GM21576 (cell line): ENCODE results near the gene GIMAP7.
"Not testable (repeated sequence)": the region's sequence is repeated elsewhere in the genome, so short reads cannot be mapped to it uniquely, and the experiment has no call there.

Source experiments
- ATAC-seq: cut with Tn5 transposase; IDR thresholded peaks from one replicate; pipeline ENCODE4 v1.9.1; 2021; ENCODE audit warnings: mild to moderate bottlenecking, moderate library complexity; ENCODE audit not compliant: unreplicated experiment

The GIMAP7 gene

DNA sequence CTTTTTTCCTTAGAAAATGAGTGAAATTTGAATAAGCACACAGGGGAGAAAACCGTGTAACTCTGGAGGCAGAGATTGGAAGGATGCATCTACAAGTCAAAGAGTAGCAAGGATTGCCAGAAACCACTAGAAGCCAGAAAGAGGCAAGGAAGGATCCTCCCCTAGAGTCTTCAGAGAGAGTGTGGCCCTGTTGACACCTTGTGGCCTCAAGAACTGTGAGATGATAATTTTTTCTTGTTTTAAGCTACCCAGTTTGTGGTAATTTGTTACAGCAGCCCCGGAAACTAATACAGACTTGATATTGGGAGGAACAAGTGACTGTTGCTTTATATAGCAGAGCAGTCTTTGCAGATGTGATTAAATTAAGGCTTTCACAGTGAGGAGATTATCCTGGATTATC lies 3.6 kb upstream of the GIMAP7 start:
- no peak for ATAC-seq

DNA sequence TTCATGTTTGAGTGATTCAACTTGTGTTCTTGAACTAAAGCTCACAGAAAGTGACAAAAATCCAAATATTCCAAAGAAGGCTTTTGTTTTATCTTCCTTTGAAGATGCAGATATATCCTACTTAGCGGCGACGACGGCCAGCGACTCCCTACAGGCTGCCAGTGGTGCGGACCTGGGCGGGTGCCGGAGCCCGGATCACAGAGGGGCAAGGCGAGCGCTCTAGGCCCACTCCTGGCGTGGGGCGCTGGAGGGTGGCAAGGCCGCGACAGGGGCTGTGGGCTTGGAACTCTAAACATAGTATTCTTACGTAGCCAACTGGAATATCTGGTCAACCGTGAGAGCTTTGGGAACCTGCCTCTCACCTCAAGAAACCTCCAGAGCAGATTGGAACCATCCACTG lies 914 bp upstream of the GIMAP7 start:
- ATAC-seq, result no peak

DNA sequence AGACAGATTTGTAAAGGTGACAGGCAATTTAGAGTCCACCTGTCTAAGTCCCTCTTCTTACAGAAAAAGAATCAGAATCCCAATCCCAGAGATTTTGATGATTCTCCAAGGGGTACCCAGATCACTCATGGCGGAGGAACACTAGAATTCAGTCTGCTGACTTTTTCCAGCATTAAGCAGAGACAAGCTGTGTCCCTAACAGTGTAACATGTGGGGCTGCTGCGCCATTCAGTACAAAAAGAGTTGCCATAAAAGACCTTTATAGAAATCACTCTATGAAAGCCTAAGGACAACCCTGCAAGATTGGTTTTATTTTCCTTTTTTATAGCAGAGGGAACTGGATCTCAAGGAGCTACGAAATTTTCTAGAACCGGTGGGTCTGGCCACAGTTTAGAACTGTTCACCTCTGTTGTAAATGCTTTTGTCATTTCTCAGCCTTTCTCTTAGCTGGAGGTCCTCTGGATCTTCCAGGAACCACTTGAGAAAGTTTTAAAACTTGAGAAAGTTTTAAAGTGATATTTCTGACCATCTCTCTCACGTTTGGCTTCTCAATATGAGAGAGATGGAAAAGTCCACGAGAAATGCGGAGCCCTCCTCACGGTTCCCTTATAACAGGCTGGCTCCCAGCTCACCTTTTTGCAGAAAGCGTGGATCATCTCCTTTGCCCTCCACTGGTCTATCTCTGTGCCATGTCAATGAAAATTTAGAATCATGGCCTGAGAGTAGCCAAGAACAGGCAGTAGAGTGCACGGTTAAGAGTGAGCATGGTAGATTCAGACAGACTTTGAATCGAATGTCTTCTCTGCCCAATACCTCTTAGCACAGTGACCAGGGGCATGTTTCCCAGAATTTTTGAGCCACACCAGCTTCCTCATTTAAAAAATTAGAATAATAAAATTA lies 826 bp downstream of the GIMAP7 start:
- ATAC-seq, result no peak

DNA sequence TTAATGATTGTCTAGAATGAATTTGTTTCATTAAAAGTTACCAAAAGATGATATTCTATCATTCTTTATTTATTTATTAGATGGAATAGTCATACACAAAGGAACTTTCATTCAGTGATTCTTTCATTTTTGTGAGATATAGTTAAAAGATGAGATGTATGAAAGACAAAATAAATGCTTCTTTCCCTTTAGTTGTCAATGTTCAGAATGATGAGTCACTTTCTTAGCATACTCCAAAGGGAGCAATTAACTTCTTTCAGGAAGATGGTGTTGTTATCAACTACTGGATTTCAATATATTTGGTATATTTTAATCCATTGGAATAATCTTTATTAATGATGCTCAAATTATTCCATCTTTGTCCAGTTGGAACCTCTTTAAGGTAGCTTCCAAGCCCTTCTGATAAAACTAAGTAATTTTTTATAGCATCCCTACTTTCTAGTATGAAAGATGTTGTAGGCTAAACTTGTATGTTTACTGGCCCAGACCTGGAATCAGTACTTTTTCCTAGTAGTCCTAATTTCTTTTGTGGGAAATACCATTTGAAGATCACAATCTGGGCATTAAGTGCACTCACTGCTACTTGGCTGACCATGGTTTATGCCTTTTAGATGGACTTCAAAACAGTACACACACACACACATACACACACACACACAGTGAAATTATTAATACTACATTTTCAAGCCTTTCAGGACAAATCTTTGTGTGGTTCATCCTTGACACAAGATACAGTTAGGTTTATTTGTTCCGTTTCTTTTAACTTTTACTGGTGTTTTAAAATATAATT lies 2.5 kb downstream of the GIMAP7 start:
- no peak for ATAC-seq

DNA sequence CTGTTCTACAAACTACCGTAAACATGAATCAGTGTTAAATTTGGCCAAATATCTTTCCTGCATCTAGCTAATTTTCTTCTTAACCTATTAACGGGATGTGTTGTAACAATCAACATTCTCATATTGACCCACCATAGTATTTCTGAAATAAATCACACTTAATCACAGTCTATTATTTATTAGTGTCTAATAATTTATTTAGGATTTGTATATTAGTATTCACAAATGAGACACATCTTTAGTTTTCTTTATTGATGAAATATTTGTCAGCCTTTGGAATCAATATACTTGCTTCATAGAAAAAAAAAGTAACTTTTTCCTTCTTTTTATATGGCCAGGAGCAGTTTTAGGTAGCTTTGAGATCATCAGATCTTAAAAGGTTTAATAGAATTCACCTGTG lies 4.6 kb downstream of the GIMAP7 start:
- no peak for ATAC-seq

DNA sequence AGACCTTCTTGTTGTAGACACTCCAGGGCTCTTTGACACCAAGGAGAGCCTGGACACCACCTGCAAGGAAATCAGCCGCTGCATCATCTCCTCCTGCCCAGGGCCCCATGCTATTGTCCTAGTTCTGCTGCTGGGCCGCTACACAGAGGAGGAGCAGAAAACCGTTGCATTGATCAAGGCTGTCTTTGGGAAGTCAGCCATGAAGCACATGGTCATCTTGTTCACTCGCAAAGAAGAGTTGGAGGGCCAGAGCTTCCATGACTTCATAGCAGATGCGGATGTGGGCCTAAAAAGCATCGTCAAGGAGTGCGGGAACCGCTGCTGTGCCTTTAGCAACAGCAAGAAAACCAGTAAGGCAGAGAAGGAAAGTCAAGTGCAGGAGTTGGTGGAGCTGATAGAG lies 5.5 kb downstream of the GIMAP7 start:
- ATAC-seq, result no peak

DNA sequence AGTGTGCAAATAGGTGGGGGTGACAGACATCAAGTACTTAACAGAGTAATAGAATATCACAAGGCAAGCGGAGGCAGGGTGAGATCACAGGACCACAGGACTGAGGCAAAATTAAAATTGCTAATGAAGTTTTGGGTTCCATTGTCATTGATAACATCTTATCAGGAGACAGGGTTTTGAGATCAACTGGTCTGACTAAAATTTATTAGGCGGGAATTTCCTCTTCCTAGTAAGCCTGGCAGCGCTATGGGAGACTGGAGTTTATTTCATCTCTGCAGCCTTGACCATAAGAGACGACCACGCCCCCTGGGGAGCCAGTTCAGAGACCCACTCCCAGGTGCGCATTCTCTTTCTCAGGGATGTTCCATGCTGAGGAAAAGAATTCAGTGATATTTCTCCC lies 8.3 kb downstream of the GIMAP7 start:
- not testable (repeated sequence) for ATAC-seq

DNA sequence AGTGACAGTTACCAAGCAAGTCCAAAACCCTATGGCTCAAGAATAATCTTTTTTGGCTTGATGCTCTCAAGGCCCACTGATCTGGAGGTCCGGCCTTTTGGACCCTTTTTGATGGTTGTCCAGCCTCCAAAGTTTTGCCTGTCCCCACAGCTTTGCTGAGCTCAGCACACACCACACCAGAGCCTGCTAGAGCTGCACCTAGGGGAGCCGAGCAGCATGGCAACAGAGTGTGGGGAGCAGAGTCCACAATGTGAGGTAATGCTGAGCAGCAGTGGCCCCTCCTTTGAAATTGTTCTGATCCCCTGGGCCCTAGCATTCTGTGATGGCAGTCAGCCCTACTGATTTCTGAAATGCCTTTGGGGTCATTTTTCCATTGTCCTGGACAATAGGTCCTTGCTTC lies 9.3 kb downstream of the GIMAP7 start:
- ATAC-seq, result no peak

DNA sequence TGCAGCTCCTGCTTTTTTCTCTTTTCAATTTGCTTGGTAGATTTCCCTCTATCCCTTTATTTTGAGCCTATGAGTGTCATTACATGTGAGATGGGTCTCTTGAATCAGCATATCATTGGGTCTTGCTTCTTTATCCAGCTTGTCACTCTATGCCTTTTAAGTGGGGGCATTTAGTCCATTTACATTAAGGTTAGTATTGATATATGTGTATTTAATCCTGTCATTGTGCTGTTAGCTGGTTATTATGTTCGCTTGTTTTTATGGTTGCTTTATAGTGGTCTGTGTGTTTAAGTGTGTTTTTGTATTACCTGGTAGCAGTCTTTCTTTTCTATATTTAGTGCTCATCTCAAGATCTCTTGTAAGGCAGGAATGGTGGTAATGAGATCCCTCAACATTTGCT lies 17.0 kb downstream of the GIMAP7 start:
- ATAC-seq, result no peak

DNA sequence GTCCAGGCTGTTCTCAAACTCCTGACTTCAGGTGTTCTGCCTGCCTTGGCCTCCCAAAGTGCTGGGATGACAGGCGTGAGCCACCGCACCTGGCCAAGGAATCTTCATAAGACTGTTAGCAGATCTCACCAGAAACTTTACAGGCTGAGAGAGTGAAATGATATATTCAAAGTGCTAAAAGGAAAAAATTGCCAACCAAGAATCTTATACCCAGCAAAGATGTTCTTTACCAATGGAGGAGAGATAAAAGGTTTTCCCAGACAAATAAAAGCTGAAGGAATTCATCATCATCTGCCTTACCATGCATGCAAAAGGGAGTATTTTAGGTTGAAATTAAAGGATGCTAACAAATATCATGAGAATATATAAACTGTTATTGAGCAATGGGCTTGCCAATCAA lies 23.6 kb downstream of the GIMAP7 start:
- no peak for ATAC-seq

DNA sequence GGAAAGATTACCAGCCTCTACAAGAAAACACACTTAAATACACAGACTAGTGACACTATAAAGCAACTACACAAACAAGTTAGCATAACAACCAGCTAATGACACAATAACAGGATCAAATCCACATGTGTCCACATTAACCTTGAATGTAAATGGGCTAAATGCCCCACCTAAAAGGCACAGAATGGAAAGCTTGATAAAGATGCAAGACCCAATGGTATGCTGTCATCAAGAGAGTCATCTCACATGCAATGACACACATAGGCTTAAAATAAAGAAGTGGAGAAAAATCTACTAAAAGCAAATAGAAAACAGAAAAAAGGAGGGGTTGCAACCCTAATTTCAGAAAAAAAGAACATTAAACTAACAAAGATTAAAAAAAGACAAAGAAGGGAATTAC lies 38.5 kb downstream of the GIMAP7 start:
- ATAC-seq, result no peak

DNA sequence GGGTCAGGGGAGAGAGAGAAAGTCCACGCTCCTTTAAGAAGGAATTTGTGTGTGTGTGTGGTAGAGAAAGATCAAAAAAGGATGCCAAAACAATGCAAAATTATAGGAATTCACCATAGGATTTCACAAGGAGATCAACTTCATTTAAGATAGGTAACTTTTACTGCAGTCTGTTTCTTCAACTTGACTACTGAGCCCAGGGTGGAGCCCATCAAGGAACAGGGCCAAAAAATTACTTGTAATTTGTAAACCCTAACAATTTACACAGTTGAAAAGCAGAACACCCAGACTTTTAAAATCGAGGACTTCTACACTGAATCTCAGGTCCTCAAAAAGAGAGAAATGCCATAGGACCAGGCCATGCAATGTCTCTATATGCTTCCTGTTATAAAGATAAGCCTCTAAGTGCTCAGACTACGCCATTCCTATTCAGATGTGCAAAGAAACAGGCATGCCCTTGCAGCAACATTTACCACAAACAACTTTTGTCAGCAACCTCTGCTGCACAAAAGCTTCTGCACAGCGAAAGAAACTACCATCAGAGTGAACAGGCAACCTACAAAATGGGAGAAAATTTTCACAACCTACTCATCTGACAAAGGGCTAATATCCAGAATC lies 42.0 kb downstream of the GIMAP7 start:
- ATAC-seq, result no peak

DNA sequence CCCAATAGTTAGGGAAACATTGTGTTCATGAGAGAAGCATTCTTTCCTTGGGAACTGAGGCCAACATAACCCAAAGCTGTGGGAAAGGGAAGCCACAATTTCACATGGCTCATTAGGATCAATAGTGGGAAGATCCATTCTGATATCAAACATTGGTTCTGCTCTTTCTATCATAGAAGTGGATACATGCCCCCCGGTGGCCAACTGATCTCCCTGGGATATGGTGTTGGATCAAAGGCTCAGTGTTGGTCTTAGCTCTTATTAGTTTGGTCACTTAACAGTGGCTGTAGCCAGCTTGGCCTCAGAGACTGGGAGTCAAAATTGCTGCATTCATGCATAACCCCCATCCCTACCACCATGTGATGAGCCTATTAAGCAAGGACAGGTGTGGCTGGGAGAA lies 45.8 kb downstream of the GIMAP7 start:
- ATAC-seq, result no peak

DNA sequence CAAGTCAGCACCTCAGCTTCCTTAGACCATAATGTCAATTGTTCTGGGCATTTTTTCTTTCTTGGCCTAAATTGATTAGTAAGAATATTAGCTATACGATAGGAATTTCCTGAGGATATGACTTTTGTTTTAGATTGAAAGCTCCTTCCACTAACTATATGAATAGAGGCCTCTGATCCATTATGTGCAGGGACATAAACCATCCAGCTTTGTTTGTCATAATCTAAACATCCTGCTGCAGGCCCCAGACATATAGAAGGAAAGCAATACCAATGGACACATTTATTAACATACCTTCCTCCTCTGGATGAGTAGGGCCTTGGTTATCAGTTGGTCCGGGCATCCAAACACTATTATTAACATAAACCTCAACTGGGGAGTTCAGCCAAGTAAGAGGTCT lies 48.2 kb downstream of the GIMAP7 start:
- ATAC-seq, result no peak

DNA sequence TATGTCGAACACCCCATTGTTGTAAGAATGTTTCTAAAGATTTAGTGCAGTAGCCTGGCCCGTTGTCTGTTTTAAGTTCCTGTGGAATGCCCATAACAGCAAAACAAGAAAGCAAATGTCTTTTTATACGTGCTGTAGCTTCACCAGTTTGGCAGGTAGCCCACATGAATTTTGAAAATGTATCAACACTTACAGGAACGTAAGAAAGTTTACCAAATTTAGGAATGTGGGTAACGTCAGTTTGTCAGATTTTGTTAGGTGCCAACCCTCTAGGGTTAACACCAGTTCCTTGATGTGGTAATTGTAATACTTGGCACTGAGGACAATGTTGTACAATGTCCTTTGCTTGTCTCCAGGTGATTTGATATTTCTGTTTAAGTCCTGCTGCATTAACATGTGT lies 49.3 kb downstream of the GIMAP7 start:
- ATAC-seq, result no peak

DNA sequence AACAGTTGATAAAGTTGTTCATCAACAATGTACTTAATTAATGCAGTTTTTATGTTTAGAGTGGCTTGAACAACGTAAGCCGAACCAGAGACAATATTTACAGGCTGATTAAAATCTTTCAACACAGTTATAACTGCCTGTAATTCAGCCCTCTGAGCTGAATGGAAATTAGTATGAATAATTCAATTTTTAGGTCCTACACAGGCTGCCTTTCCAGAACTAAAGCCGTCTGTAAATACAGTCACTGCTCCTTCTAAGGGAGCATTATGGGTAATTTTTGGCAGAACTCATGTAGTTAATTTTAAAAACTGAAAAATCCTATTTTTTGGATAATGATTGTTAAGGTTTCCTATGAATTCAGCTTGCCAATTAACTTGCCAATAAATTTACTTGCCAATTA lies 49.9 kb downstream of the GIMAP7 start:
- ATAC-seq, result no peak

DNA sequence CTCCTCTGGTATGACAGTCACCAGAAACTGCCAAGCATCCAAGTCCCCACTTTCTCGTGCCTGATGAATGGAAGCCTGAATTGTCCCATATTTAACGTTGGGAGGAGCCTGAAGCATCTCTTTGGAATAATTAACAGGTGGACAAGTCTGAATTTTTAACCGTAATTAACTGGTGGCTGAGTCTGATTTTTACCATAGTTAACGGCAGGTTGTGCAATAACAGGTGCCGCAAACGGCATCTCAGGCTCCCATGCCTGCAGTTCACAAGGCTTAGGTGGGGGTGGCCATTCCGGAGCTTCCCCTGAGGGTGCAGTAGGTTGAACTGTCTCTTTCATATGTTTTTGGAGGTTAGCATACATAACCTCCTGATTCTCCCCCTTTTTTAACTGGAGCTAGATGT lies 50.6 kb downstream of the GIMAP7 start:
- no peak for ATAC-seq

DNA sequence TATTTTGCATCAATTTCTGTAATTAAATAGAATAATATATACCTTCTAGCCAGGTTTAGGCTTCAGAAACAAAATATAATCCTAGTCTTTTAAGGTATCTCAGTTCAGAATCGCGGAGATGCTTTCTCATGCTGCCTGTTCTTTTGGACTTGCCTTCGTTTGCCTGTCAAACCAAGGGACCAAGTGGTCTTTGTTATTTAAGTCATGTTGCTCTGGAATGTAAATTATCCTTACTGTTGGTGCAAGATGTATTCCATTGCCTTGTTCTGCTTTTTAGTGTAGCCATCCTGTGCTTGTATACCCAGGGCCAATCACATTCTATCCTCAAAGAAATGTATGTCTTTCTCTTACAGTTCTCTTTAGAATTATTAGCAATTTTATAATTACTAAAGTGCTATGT lies 51.5 kb downstream of the GIMAP7 start:
- ATAC-seq, result no peak

DNA sequence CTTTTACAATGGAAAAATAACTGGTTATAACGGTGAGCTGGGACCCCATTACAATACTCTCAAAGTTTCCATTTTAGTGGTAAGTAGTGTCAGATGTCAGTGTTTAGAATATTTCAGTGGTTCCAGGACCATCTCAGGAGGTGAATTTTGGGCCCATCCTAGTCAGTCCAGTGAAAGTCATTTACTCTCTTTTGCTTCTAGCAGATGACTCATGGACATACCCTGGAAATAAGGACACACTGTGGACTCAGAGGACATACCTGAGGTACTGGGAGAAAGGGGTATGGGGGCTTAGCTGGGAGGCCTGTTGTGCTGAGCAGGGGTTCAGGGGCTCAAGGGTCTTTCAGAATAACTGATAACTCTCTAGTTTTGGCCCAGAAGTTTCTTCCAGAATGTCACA lies 51.9 kb downstream of the GIMAP7 start:
- ATAC-seq, result no peak

DNA sequence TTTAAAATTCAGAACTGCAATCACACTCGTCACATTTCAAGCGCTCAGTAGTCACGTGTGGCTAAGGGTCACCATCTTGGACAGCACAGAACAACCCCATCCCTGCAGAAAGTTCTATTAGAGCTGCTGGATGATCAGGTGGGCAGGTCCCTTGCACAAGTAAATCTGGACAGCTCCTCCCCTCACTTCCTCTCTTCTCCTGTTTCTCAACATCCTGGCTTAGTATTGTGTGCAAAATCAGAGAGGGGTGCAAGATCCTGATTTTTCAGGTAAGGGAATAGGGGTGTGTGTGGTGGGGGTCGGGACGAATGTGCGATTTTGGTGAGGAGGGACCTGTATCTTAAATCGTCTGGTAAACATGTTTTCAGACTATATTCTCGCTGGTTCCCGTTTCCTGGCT lies 52.5 kb downstream of the GIMAP7 start, which contains the start of gene GIMAP4:
GIMAP4 (plus strand) TSS at position 222 of the 400 bp plus-strand sequence. CDS start 2,512 bp downstream, outside the sequence.
- ATAC-seq, result no peak

DNA sequence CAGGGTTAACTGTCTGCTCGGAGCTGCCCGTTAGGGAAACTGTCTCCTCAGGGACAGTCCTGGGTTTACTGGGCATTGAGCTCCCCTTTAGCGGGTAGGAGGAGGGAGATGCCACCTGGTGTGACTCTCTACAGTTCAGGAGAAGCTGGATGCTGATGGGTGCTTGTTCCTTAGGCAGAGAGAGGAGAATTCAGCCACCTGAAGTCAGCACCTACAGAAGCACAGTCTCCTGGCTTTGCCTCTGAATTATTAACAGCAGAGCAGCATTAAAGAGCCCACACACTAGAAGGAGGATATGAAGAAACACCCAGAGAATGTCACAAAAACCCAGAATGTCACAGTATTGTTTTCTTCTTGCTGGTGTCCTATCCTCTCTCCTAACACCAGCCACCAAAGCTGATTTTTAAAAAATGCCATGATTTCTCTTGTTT lies 53.2 kb downstream of the GIMAP7 start:
- ATAC-seq, result no peak

DNA sequence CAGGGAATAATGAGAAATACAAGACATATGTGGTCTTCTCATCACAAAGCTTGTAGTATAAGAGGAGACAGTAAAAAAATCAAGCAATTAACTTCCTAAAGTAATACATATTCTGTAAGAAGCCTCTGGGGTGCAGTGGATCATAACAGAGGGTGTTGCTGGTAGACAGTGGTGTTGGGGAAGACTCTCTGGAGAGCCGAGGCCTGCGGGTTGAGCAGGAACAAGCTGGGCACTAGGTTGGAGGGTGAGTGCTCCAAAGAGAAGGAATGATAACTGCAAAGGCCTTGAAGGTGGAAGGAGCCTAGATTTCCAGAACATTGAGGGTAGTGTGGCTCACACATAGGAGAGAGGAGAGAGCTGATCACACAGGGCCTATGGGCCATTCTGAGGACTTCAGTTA lies 54.0 kb downstream of the GIMAP7 start:
- no peak for ATAC-seq
